Measurements from ENCODE around the gene OR2G6.
"Not testable (repeated sequence)": the region's sequence is repeated elsewhere in the genome, so short reads cannot be mapped to it uniquely, and the experiment has no call there.

DNA sequence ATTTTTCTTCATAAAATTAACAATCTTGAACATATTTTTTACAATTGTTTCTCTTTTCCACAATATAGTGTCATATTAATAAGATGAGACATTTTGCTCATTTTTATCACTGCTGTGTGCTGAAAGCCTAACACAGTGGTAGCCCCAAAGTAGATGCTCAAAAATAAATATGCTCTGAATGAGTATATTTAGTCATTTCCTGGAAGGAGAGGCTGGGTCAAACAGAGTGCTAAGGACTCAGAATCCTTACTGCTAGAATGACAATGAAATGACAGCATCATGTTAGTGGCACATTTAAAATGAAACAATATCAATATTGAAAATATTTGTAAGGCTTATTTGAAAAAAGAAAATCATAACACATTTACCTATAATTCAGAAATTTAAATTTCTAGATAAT lies 29.6 kb downstream of the OR2G6 start:
- not testable (repeated sequence) for TF ChIP-seq CTCF (optimal IDR thresholded peaks at IDR 0.05 in 1 of 3, IDR thresholded peaks at IDR 0.05 in 1 of 3, conservative IDR thresholded peaks at IDR 0.05 in 1 of 3; ENCODE audit: extremely low read depth in 1 of 3, insufficient read depth in 2 of 3, low read length in 3 of 3); EZH2 (IDR thresholded peaks at IDR 0.05; ENCODE audit: low read length)

Measured in keratinocyte (primary cell).